22Rv1 (cell line): Measurements from ENCODE around the gene ATXN7L1.

Experiments used
- H3K27ac ChIP-seq: fragments of 450-650 bp; 2 replicates; pipeline ENCODE4 v1.5.1; 2017
- CTCF ChIP-seq: fragments of 450-650 bp; IDR thresholded peaks from 2 replicates; pipeline ENCODE4 v1.5.1; 2017; ENCODE audit warnings: mild to moderate bottlenecking
- ZFX ChIP-seq: fragments of 450-650 bp; IDR thresholded peaks from 2 replicates; pipeline ENCODE4 v1.6.1; 2017; ENCODE audit warnings: antibody characterized with exemption, borderline replicate concordance

ATXN7L1 gene

GRCh38 chr7:105675934-105676371, 200.4 kb downstream of the ATXN7L1 start:
- no peak for TF ChIP-seq ZFX
- no peak for TF ChIP-seq CTCF
- no peak overlapping the region for H3K27ac ChIP-seq

GRCh38 chr7:105674200-105674920, 202.0 kb downstream of the ATXN7L1 start:
- no peak overlapping the region for H3K27ac ChIP-seq
- TF ChIP-seq ZFX (no peak), CTCF (no peak)

- TF ChIP-seq ZFX = no peak
- H3K27ac ChIP-seq = no peak overlapping the region
Measured at GRCh38 chr7:105673367-105674084, 202.9 kb downstream of the ATXN7L1 start.

GRCh38 chr7:105672801-105673200, 203.6 kb downstream of the ATXN7L1 start:
- TF ChIP-seq CTCF (no peak), ZFX (no peak)
- no peak overlapping the region for H3K27ac ChIP-seq

GRCh38 chr7:105666324-105666723, 210.1 kb downstream of the ATXN7L1 start:
- no peak for TF ChIP-seq CTCF
- no peak for TF ChIP-seq ZFX
- no peak overlapping the region for H3K27ac ChIP-seq

- no peak overlapping the region for H3K27ac ChIP-seq
- TF ChIP-seq ZFX (no peak), CTCF (no peak)
Measured at GRCh38 chr7:105665684-105666083, 210.7 kb downstream of the ATXN7L1 start.

GRCh38 chr7:105664816-105665525, 211.4 kb downstream of the ATXN7L1 start:
- no peak overlapping the region for H3K27ac ChIP-seq
- TF ChIP-seq ZFX = no peak
- no peak for TF ChIP-seq CTCF
